ENCODE results near the gene C11orf97.
A peak's percentile ranks its signal among the peaks of the same experiment; 100 is the strongest.
"Not testable (repeated sequence)": the region's sequence is repeated elsewhere in the genome, so short reads cannot be mapped to it uniquely, and the experiment has no call there.

C11orf97 gene

GRCh38 chr11:94526645-94527438 is 14.6 kb downstream of the C11orf97 start:
- DNase-seq: no peak

GRCh38 chr11:94528551-94528950 is 16.3 kb downstream of the C11orf97 start:
- DNase-seq: no peak

- no peak for DNase-seq
These were observed 19.9 kb downstream of the C11orf97 start for GRCh38 chr11:94532211-94532610.

GRCh38 chr11:94533206-94533605 is 20.9 kb downstream of the C11orf97 start:
- DNase-seq: no peak

- DNase-seq: no peak
These were observed 21.7 kb downstream of the C11orf97 start for GRCh38 chr11:94533696-94534630.

- DNase-seq: no peak
These were observed 24.1 kb downstream of the C11orf97 start for GRCh38 chr11:94536386-94536785.

- DNase-seq: no peak
These were observed 24.9 kb downstream of the C11orf97 start for GRCh38 chr11:94537031-94537600.

- no peak for DNase-seq
These were observed 27.2 kb downstream of the C11orf97 start for GRCh38 chr11:94539420-94539819.

- peak; percentile 42 to 51 (median 47) for DNase-seq
These were observed 31.7 kb downstream of the C11orf97 start, which contains the start of gene FUT4 for GRCh38 chr11:94543695-94544645. Gene FUT4 (plus strand): TSS chr11:94543921. CDS start chr11:94544134, 213 bp downstream.

GRCh38 chr11:94544646-94545263 is 32.5 kb downstream of the C11orf97 start:
- DNase-seq: peak in 1 of 4 experiments; percentile 11

- no peak for DNase-seq
These were observed 33.3 kb downstream of the C11orf97 start for GRCh38 chr11:94545264-94546161.

GRCh38 chr11:94546162-94546470 is 33.9 kb downstream of the C11orf97 start:
- no peak for DNase-seq

GRCh38 chr11:94546886-94547285 is 34.6 kb downstream of the C11orf97 start:
- no peak for DNase-seq

- no peak for DNase-seq
These were observed 36.9 kb downstream of the C11orf97 start for GRCh38 chr11:94549146-94549545.

- no peak for DNase-seq
These were observed 38.3 kb downstream of the C11orf97 start for GRCh38 chr11:94550513-94550912.

- DNase-seq: no peak
These were observed 41.7 kb downstream of the C11orf97 start for GRCh38 chr11:94553938-94554337.

- not testable (repeated sequence) for DNase-seq
These were observed 43.6 kb downstream of the C11orf97 start for GRCh38 chr11:94555752-94556329.

- no peak for DNase-seq
These were observed 45.2 kb downstream of the C11orf97 start for GRCh38 chr11:94557421-94557820.

GRCh38 chr11:94557992-94558391 is 45.7 kb downstream of the C11orf97 start:
- no peak for DNase-seq

GRCh38 chr11:94558468-94558867 is 46.2 kb downstream of the C11orf97 start:
- DNase-seq: no peak
